ENCODE data around the gene CHST8.
A peak's percentile ranks its signal among the peaks of the same experiment; 100 is the strongest.

Gene CHST8

GRCh38 chr19:33797802-33798671, 176.3 kb downstream of the CHST8 start:
- DNase-seq: peak; percentile 37

DNA sequence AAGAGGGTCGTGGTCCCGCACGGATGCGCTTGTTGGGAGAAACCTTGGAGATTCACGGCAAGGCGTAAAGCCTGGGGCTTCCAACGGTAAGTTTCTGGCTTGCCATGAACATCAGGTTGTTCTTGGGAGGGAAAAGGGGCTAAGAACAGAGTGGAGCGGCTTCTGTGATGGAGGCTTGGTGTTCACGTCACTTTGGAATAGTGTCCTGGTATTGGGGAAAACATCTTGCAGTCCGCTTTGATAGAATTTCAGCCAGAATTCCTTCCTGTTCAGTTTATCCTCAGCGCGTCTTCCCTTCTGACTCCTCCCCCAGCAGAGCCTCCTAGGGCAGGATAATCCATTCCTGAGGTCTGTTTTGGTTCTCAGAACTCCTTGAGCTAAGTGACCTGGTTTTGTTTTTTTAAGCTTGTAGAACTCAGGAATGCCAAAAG, 176.9 kb downstream of the CHST8 start:
- DNase-seq: no peak

- DNase-seq: no peak
These were observed 177.7 kb downstream of the CHST8 start for GRCh38 chr19:33799476-33799875.

DNA sequence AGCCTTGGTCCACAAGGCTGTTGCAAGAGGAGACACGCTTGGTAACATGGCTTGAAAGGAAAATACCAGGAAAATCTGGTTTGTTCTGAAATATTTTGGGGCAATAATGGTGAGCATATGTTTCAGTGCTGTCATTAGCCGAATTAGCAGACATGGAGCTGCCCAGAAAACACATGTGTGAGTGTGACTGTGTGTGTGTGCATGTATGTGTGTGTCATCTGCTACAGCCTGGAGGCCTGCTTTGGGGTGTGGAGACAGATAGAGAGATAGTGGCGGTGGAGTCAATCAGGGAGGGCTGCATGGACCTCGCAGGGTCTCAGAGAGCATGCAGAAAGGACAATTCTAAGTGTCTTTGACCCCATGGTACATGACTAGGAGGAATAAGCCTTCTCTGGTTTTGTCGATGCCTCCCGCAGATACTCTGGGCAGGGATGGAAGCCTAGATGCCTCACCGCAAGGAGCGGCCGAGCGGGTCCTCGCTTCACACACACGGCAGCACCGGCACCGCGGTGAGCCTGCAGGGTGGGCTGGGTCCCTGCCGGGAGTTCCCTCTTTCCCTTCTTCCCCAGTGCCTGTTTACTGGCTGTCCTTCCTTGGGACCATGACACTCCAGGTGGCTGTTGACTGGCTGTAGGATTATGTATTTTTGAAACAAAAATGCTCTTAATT, 178.4 kb downstream of the CHST8 start:
- DNase-seq: no peak

DNA sequence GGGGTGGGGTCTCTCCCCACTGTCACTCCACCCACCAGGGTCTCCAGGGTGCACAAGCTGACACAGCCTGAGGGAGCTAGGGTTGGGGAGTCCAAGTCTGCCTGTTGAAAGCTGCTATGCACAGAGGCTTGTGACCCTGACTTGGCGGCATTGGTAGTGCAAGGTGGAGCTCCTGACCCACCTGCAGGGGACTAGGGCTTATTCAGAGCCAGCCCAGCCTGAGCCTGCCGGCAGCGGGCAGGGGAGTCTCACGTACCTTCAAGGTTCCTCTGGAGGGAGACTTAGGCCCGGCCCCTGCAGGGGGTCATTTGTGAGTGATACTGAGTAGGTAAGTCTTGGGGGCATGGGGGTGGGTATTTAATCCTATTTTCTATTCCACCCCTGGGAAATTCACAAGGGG, 179.7 kb downstream of the CHST8 start:
- DNase-seq: no peak

DNA sequence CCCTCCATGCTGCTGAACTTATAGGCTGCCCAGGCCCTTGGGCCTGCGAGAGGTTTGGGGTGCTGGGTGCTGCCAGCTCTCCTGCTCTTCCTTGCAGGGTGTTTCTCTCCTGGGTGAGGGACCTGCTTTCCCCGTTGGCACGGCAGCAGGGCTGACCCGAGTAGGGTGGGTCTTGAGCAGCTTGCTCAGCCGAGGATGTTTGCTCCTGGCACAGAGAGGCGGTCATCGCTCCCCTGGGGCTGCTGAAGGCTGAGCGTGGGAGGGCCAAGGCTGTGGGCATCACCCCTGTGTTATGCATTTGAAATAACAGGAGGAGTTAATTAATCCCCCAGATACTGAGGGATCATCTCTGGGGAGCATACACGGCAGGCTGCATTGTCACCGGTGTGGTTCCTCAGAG, 180.2 kb downstream of the CHST8 start:
- DNase-seq: no peak

DNA sequence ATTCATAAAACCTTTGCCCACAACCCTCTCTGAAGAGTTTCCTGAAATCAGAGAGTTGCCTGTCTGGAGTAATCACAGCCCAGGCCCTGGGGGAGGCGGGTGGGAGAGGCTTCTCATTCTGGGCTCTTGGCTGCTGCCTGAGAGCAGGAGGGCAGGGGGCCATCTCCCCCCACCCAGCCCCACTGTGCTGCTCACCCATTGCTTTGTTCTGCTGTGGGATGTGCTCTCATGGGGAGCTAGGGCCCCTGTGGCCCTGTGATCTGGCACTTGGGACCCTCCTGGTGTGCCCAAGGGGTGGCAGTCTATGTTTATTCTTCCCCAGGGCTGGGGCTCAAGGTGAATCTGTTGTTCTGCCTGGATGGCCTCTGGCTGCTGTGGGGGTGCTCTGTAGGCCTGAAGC, 181.0 kb downstream of the CHST8 start:
- DNase-seq: no peak

GRCh38 chr19:33803383-33803782, 181.6 kb downstream of the CHST8 start:
- DNase-seq: no peak

DNA sequence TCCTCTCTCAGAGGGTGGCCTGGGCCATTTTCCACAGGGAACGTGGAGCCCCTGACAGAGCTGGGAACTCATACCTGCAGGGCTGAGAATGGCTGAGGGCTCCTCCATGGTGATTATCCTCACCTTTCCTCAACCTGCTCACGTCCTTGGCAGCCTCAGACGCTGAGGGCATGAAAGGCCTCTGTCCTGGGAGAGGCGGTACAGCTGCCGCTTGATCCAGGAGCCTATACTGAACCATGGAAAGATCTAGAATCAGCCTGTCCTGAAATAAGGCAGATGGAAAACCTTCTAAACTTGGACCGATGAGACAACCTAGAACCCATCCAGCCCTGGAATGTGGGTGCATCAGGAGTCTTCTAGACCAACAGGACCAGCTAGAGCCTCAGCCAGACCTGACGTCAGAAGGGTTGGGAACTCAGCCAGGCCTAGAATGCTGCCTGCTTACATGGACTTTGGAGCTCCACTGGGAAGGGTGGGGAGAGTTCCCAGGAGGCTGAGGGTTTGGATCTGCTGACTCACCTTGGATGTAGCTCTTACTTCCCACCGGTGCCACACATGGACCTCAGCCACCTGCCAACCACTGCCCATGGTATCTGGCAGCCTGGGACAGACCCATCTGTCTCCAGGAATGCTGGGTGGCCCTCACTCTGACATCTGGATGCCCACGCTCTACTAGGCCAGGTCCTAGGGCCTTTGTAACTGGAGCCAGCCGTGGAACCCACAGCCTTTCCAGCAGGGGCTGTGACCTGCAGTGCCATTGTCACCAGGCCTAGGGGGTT, 182.5 kb downstream of the CHST8 start:
- no peak for DNase-seq

DNA sequence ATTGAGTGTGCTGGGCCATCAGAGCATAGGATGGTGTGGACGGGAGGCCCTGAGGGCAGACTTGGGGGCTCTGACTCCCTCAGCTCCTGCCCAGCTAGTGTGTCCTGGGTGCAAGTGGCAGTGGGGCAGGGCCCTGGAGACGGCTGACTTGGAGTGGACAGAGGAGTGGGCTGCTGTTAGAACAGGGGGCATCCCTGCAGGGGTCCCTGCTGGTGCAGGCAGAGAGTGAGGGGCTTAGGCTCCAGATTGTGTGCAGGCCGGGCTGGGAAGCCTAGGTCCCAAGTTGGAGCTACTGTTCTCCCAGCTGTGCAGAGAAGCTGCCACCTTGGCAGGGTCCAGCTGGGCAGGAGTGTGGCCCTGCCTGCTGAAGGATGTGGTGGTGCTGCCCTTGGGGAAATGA, 183.6 kb downstream of the CHST8 start:
- DNase-seq: no peak

DNA sequence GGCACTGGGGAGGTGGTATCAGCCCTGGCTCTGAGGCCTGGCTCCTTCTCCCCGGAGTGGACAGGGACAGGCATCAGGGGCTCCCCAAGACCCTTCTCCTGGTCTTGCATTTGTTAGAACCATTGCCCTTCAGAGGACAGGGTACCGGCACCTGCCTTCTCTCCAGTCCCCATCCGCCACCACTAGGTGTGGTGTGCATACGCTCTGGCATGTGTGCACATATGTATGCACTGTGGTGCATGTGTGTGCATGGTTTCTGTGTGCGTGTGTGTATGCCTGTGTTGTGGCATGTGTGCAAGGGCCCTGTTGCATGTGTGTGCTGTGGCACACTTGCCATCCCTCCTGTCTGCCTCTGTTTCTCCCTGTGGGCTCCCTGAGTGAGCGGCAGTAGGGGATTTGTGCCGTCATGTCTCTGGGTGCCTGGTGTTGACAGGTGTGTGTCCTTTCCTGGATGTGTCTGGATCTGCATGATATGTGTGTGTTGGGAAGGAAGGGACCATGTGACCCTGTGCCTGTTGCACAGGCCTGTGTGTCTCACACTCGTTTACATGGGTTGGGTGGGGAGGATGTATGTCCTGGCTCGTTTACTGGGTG, 184.2 kb downstream of the CHST8 start:
- no peak for DNase-seq

- DNase-seq: no peak
These were observed 184.7 kb downstream of the CHST8 start for GRCh38 chr19:33806434-33806881.

DNA sequence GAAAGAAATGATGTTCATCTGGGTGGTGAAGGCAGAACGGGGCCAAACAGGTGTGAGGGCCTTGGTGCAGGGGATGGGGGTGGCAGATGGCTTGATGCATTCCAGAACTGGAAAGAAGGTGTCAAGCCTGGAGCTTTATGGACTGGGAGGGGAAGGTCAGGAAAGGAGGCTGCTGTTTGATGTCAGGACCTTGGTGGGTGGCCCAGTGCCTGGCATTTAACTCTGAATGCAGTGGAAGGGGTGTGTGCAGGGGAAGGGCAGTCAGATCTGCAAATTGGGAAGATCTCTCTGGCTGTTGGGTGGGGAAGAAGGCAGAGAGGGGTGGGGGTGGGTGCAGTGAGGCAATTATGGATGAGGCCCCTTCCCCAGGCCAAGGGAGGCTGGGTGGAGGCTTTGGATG, 186.6 kb downstream of the CHST8 start:
- no peak for DNase-seq

DNA sequence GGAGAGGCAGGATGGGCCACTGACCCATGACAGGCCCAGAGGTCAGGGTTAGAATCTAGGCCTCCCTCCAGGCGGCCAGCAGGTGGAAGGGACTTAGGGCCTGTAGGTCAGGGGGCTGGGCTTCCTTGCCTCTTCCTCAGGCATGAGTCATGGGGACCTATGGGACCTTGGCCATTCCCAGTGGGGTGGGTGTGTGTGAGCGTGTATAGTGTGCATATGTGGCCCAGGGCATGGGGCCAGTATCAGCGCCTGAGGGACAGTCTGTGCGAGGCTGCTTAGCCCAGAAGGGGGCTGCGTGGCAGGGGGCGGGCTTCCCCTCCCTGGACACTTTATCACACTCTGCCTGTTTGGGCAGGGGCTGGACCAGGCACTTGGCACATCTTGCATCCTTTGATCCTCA, 188.2 kb downstream of the CHST8 start:
- DNase-seq: no peak

GRCh38 chr19:33810821-33811220, 189.1 kb downstream of the CHST8 start:
- no peak for DNase-seq

DNA sequence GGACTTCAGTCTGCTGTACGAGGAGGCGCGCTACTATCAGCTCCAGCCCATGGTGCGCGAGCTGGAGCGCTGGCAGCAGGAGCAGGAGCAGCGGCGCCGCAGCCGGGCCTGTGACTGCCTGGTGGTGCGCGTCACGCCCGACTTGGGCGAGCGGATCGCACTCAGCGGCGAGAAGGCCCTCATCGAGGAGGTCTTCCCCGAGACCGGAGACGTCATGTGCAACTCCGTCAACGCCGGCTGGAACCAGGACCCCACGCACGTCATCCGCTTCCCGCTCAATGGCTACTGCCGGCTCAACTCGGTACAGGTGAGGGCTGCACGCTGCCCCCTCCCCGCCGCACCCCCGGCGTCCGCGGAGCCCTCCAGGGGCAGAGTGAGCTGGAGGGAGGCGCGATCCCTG, 189.5 kb downstream of the CHST8 start:
- DNase-seq: no peak

- DNase-seq: no peak
These were observed 190.1 kb downstream of the CHST8 start for GRCh38 chr19:33811736-33812387.

DNA sequence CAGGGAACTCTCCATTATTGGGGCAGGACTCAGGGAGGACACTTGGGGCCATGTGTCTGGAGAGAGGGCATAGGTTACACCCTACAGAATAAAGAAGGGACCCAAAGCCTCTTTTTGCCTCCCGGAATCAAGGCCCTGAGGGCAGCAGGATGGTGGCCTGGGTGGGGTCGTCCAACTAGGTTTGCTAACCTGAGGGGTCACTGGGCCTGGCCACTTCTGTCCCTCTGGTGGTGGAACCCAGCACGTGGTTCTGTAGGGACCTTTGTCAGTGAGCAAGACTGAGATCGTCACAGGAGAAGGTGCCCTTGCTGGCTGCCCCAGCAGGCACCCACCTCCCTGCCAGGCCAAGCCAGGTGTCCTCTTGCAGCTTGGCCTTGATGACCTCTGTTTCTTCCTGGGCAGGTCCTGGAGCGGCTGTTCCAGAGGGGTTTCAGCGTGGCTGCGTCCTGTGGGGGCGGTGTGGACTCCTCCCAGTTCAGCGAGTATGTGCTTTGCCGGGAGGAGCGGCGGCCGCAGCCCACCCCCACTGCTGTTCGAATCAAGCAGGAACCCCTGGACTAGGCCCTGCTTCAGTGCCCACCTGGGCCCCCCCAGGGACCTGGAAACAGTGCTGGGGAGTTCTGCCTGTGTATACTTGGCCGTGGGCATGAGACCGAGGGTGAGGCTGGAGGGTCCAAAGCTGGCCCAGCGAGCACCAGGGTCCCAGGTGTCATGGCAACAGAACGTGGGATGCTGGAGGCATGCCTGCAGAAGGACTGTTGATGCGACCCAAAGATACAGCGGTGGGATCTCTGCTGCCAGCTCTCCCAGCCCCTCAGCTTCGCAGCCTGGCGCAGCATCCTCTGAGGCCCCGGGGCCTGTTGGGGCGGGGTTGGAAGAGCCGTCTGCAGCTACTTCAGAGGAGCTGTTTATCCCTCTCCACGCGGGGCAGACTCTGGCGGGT, 190.9 kb downstream of the CHST8 start:
- DNase-seq: no peak

GRCh38 chr19:33813391-33814101, 191.8 kb downstream of the CHST8 start:
- DNase-seq: no peak
